T47D (cell line): ENCODE results near the gene LMBRD2.

Experiments
- DNase-seq, 2 experiments: peaks; one replicate each; pipeline versions ENCODE4 v3.0.0 to v3.0.0-alpha.2; 2011 to 2012; ENCODE audit warnings: low read depth in 1 of 2, low spot score in 1 of 2
- JUND ChIP-seq: IDR thresholded peaks from 2 replicates; pipeline ENCODE4 v1.6.1; 2012; ENCODE audit warnings: low read depth
- in situ Hi-C: cut with HindIII; loops from 2 replicates; pipeline ENCODE4 v1.10.0; 2016; ENCODE audit warnings: low sequenced_read_pairs, low pct_unique_long_range_greater_than_20kb

LMBRD2 gene

DNA sequence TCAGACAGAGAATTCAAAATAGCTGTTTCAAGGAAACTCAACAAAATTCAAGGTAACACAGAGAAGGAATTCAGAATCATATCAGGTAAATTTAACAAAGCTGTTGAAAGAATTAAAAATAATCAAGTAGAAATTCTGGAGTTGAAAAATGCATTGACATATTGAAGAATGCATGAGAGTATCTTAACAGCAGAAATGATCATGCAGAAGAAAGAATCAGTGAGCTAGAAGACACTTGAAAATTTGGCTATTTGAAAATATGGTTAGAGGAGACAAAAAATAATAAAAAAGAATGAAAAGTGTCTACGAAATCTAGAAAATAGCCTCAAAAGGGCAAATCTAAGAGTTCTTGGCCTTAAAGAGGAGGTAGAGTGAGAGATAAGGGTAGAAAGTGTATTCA, 22.9 kb downstream of the LMBRD2 start:
- in situ Hi-C loops, result no loop called here
- TF ChIP-seq JUND, result no peak
- no peak for DNase-seq

DNA sequence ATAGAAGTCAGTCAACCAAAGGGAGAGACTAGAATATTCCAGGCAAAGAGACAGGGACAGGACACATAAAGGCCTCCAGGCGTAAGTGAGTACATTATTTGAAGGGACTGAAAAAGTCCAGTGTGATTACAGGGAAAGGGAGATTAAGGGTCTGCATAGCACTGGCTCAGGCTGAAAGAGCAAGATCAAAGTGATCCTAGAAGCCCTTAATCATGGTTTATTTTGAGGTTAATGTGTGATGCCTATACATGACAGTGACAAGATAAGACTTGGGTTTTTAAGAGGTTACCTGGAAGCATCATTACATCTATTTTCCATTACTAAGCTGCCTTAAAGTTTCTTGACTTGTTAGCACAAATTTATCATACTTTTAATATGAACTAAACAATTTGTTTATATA, 25.8 kb downstream of the LMBRD2 start:
- no peak for TF ChIP-seq JUND
- DNase-seq, result no peak
- in situ Hi-C loops, result no loop called here

DNA sequence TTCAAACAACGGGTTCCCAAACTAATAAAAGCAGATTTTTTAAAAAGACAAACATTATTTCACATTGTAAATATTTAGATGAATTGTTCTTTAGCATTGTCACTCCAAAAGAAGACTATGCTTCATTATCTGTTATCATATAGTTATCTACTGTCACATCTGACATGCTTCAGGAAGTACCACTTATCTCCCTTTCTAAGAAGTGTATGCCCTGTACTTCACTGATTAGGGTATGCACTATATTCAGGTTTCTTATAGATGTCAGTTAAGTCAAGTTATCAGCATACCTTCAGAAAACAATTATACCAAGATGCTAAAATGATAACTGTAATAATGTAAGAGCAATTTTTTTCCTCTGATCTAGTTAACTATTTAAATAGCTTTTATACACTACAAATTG, 40.4 kb downstream of the LMBRD2 start:
- no peak for DNase-seq
- TF ChIP-seq JUND, result no peak
- in situ Hi-C loops, result no loop called here

DNA sequence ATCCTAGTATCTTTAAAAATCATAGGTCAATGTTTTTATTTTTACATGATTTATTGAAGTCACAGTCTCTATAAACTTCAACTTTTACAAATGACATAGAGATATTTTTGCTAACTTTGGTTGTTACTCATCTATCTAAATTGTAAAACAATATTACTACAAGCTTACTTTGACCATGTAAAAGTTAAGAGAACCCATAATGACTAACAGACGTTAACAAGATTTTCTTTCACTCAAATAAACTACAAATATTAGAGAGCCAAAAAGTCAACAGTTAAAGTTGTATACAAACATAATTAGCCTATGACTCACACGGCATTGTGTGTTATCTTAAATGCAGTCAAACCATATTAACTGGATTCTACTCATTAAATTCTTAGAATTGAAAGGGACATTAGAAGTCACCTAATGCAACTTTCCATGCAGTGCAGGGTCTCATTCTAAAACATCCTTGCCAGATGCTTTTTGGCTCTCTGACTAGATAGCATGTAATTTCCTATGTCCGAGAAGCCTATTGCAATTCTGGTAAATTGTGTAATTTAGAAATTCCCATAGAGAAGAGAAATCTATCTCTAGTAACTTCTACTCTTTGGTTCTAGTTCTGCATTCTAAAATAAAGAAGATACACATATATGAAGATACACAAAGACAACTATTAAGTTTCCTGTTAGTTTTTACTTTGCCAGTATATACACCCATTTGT, 42.8 kb downstream of the LMBRD2 start:
- in situ Hi-C loops, result no loop called here
- no peak for TF ChIP-seq JUND
- DNase-seq, result no peak

DNA sequence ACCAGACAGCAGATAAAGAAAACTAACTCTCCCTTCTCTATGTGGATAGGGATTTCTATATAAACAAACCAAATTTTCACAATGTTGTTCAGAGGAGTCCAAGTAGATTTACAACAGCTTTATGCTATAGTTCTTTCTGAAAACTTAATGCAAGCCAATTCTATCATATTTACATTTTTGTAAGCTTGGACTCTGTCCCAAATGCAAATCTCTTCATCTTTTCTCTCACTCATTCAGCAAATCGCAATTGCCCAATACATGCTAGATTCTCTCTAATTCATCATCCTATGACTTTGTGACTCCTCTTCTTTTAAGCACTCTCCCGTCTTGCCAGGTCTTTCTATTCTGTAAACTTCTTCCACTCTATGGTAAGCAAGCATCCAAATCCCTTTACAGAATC, 45.9 kb downstream of the LMBRD2 start:
- in situ Hi-C loops, result no loop called here

DNA sequence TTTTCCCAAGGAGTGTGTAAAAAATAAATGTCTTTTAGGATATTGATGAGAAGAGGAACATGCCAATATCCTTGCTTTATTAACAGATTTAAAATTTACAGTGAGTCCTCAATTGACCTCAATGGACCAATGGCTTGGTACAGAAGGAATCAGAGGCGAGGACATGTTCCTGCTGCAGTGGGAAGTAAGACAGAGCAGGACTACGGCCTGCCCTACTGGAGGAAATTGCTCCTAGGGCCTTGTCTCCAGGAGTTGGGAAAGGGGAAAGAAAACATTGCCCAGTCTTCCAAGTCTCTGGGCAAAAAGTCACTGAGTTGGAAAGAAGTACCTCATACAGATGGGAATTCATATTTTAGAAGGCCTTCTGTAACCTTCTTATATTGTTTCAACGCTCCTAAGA, 51.9 kb downstream of the LMBRD2 start:
- no peak for TF ChIP-seq JUND
- in situ Hi-C loops, result no loop called here
- DNase-seq, result no peak

More for the DNA sequence above, 45.9 kb downstream of the LMBRD2 start:
- TF ChIP-seq JUND, result no peak
- no peak for DNase-seq

DNA sequence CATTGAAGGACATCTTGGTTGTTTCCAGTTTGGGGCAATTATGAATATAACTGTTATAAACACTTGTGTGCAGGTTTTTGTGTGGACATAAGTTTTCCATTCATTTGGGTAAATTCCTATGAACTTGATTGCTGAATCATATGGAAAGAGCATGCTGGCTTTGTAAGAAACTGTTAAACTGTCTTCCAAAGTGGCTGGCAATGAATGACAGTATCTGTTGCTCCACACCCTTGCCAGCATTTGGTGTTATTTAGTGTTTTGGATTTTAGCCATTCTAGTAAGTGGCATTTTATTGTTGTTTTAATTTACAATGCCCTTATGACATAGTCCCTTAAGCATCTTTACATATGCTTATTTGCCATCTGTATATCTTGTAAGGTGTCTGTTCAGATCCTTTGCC, 55.2 kb downstream of the LMBRD2 start:
- in situ Hi-C loops, result no loop called here

DNA sequence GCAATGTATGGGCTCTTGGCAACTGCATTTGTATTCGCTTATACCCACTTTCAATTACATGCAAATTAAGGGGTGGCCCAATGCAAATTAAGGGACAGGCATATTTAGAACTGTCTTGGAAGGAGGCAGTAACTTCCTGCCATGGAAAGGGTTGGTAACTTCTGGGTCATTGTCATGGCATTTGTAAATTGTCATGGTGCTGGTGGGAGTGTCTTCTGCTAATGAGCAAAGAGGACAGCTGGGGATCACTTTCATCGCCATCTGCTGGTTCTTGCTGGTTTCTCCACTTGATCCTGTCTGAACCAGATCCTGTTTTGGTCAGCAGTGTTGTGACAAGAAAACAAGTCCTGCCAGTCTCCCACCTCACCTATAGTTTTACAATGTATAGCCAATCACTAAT, 61.7 kb downstream of the LMBRD2 start:
- in situ Hi-C loops, result no loop called here
- DNase-seq, result peak in 1 of 2 experiments; percentile 81
- TF ChIP-seq JUND, result no peak

More for the DNA sequence above, 55.2 kb downstream of the LMBRD2 start:
- DNase-seq, result no peak
- TF ChIP-seq JUND, result no peak

DNA sequence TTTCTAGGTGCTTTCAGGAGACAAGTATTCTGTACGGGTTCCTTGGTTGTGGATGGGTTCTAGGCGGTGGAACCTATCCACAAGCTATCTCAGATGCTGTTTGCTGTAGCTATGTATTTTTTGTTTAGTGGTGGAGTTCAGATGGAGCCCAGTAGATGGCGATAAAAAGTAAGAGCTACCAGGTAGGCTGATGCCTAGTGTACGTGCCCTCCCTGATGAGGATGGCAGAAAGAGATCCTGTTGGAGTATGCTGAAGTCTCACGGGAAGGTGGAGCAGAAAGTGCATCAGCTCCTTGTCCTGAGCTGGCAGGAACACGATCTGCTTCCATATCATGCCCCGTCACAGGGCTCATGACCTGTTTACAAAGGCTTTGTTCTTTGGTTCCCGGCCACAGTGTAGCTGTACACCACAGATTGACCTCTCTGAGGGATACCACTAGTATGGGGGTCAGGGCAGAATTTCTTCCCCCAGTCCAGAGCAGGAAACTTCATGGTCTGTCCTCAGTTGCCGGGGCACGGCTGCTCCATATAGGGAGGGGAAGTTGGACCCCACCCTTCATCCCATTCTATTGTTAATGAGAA, 72.4 kb downstream of the LMBRD2 start:
- DNase-seq, result peak; percentile 59 to 77
- in situ Hi-C loops, result no loop called here
- no peak for TF ChIP-seq JUND

DNA sequence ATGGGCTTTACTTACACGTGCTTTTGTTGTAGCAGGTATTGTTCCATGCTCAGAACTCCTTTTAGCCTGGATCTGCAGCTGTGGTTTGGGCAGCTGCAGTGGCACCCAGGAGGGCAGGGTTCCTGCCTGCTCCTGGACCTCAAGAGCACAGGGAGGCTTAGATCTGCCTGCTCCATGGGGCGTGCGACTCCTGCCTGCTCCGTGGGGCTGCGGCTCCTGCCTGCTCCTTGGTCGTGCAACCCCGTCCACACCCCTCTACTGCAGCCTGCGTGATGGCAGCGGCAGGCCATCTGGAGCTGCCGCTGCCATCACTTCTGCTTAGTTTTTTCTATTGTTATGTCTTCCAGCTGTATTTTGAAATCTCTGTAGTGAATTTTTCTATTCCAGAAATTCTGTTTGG, 73.3 kb downstream of the LMBRD2 start:
- no peak for TF ChIP-seq JUND
- in situ Hi-C loops, result no loop called here
- DNase-seq, result no peak

DNA sequence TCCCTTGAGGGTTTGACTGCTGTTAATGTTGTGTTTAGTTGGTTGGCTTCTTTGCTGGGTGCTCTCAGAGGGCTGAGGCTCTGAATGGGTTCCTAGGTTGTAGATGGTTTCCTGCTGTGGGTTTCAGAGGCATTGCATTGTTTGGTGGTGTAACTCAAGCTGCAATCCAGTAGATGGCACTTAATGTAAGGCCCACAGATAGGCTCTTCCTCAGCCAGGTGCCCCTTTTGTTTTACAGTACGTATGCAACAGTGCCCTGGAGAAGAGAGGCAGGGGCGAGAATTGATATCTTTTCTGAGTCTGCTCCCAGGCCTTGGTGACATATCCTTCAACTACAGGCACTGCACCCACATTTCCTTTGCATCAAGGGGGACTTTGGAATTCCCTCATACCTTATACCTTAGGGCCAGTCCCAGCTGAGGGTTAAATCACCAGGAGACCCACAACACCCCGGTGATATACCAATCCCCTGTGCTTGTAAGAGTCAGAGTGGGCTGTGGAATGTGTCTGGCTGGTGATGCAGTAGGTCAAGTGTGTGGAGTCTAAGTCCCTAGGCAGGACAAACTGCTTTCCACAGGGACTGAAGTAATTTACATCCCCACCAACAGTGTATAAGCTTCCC, 78.0 kb downstream of the LMBRD2 start:
- in situ Hi-C loops, result no loop called here
- DNase-seq, result peak in 1 of 2 experiments; percentile 53
- TF ChIP-seq JUND, result no peak

DNA sequence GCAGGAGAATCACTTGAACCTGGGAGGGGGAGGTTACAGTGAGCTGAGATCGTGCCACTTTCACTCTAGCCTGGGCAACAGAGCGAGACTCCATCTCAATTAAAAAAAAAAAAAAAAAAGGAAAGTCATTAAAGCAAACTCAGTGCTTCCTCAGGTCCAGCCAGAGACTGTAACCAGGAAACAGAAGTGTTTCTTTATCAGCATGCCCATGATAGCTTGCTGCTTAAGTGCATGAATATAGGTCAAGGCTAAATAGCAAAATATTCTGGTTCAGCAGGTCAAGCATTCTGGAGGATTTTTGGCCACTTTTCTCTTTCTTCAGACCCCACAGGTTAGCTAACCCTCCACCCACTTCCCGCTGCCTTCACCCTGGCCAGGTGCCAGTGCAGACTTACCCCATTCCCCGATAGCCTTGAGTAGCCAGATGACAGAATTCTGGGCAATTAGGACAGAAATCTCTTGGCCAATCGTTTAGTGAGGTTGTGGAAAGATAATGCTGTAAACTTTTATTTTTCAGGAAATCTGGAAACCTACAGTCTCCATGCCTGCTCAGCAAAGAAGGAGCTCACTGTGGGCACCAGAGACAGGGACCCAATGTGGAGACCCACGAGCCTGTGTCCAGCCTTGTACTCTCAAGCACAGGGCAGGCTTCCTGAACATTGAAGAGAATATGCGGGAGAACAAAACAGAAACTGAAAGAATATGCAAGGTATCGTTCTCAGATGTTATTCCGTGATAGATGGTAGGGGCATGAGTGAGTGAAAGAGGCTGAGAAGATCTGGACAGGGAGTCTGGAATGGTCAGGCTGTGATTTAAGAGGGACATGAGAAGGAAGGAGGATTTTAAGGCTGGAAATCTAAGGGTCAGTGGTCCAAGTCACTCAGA, 80.8 kb downstream of the LMBRD2 start:
- peak in 1 of 2 experiments; percentile 9 for DNase-seq
- TF ChIP-seq JUND, result no peak

DNA sequence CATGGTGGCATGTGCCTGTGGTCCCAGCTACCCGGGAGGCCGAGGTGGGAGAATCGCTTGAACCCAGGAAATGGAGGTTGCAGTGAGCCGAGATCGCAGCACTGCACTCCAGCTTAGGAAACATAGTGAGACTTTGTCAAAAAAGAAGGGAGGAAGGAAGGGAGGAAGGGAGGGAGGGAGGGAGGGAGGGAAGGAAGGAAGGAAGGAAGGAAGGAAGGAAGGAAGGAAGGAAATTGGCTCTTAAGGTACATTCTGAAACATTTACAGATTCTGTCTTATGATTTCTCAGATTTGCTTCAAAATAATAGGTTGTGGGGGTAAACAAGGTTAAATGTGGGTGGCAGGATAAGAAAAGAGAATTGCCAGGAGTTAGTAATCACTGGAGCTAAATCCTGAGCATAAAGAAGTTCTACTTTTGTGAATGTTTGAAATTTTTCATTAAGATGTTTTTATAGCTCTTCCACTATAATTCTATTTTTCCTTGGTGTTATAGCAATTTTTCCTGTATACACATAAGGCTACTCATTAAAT, 82.9 kb downstream of the LMBRD2 start:
- no peak for DNase-seq
- in situ Hi-C loops, result no loop called here
- TF ChIP-seq JUND, result no peak

More for the DNA sequence above, 80.8 kb downstream of the LMBRD2 start:
- in situ Hi-C loops, result no loop called here
